OCI-LY7 (cell line): ENCODE results near the gene NOL9.

Experiments
- EZH2phosphoT487 ChIP-seq: fragments of 200-600 bp; sonication (generic); IDR thresholded peaks from 2 replicates; pipeline ENCODE4 v1.6.1; 2018; ENCODE audit warnings: low read depth, borderline replicate concordance, mild to moderate bottlenecking, mixed run types, antibody characterized with exemption, low read length, moderate library complexity, mixed read lengths
- TF ChIP-seq, protein P1 (sequence below): fragments of 200-600 bp; sonication (generic); conservative IDR thresholded peaks from 2 replicates; pipeline ENCODE4 v1.5.1; 2014; ENCODE audit warnings: mild to moderate bottlenecking, antibody characterized with exemption, low read length, moderate library complexity, mixed read lengths

DNA sequence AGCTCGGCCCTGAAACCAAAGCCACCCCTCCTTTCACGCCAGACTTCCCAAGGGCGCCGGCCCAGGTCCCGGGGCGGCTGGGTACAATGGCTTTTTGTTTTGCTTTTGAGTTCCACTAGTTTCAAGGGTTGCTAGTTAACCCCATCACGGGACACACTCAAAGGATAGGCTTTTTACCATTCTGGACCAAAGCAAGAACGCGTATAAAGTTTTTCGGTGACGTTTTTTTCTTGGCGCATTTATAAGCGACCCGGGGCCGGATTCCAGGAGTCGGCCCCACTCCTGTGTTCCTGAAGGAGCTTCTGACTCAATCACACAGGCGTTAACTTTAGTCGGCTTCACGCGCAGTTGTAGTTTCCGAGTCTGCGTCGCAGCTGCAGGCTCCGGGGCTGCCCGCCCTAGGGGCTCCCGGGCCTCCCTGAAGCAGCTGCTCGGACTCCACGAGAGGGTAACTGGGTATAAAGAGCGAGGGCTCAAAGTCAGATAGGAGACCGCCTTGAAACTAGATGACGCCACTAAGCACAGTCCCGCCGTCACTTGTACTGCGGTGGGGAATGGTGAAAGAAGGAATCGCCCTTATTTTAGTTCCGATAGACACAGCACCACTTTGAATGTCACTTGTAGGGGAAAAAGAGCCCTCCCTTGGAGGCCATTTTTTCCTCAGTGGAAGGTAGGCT is 49.1 kb upstream of the NOL9 start:
- TF ChIP-seq, protein P1, sequence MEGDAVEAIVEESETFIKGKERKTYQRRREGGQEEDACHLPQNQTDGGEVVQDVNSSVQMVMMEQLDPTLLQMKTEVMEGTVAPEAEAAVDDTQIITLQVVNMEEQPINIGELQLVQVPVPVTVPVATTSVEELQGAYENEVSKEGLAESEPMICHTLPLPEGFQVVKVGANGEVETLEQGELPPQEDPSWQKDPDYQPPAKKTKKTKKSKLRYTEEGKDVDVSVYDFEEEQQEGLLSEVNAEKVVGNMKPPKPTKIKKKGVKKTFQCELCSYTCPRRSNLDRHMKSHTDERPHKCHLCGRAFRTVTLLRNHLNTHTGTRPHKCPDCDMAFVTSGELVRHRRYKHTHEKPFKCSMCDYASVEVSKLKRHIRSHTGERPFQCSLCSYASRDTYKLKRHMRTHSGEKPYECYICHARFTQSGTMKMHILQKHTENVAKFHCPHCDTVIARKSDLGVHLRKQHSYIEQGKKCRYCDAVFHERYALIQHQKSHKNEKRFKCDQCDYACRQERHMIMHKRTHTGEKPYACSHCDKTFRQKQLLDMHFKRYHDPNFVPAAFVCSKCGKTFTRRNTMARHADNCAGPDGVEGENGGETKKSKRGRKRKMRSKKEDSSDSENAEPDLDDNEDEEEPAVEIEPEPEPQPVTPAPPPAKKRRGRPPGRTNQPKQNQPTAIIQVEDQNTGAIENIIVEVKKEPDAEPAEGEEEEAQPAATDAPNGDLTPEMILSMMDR = no peak
- no peak for TF ChIP-seq EZH2phosphoT487
